ENCODE measurements around the gene PTN.
"Not testable (repeated sequence)": the region's sequence is repeated elsewhere in the genome, so short reads cannot be mapped to it uniquely, and the experiment has no call there.

DNA sequence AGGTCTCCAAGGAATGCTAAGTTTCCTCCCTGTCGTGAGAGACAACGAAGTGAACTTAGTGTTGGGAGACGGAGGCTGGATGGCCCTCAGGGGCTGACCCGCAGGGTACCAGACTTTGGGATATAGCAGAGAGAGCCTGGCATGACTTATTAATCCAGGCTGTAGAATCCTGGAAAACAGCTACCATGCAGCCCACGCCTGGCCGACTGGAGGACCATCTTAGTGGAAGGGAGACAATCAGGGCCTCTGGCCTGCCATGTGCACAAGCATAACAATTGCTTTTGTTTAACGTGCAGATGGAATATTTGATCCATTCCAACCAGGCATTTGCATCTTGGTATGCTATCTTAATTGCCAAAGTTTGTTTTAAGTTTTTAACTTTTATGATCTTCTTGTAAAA lies 78.1 kb downstream of the PTN start:
- TF ChIP-seq POLR2A (IDR thresholded peaks at IDR 0.05; ENCODE audit: insufficient read depth in 1 of 2, low read depth in 2 of 2, low read length in 2 of 2); FOXP1 (IDR thresholded peaks at IDR 0.05); FOXP1 (CRISPR knock-in tag; IDR thresholded peaks at IDR 0.05); ZBTB7B (CRISPR knock-in tag; IDR thresholded peaks at IDR 0.05); EP300 (IDR thresholded peaks at IDR 0.05; ENCODE audit: low read depth in 2 of 2, low read length in 2 of 2); EP300 (CRISPR knock-in tag; IDR thresholded peaks at IDR 0.05; ENCODE audit: borderline replicate concordance); TP53 (CRISPR knock-in tag; conservative IDR thresholded peaks at IDR 0.05); XBP1 (CRISPR knock-in tag; IDR thresholded peaks at IDR 0.05); ZNF296 (CRISPR knock-in tag; conservative IDR thresholded peaks at IDR 0.05): not testable (repeated sequence)
- TF ChIP-seq, protein P1, sequence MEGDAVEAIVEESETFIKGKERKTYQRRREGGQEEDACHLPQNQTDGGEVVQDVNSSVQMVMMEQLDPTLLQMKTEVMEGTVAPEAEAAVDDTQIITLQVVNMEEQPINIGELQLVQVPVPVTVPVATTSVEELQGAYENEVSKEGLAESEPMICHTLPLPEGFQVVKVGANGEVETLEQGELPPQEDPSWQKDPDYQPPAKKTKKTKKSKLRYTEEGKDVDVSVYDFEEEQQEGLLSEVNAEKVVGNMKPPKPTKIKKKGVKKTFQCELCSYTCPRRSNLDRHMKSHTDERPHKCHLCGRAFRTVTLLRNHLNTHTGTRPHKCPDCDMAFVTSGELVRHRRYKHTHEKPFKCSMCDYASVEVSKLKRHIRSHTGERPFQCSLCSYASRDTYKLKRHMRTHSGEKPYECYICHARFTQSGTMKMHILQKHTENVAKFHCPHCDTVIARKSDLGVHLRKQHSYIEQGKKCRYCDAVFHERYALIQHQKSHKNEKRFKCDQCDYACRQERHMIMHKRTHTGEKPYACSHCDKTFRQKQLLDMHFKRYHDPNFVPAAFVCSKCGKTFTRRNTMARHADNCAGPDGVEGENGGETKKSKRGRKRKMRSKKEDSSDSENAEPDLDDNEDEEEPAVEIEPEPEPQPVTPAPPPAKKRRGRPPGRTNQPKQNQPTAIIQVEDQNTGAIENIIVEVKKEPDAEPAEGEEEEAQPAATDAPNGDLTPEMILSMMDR (CRISPR knock-in tag; IDR thresholded peaks at IDR 0.05) = not testable (repeated sequence)
- TF ChIP-seq, protein P2, sequence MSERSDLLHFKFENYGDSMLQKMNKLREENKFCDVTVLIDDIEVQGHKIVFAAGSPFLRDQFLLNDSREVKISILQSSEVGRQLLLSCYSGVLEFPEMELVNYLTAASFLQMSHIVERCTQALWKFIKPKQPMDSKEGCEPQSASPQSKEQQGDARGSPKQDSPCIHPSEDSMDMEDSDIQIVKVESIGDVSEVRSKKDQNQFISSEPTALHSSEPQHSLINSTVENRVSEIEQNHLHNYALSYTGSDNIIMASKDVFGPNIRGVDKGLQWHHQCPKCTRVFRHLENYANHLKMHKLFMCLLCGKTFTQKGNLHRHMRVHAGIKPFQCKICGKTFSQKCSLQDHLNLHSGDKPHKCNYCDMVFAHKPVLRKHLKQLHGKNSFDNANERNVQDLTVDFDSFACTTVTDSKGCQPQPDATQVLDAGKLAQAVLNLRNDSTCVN (CRISPR knock-in tag; IDR thresholded peaks at IDR 0.05; ENCODE audit: borderline replicate concordance) = not testable (repeated sequence)

All from HepG2 (cell line).